NCI-H748 (cell line): Measurements from ENCODE around the gene SURF6.
A peak's percentile ranks its signal among the peaks of the same experiment; 100 is the strongest.
"Not testable (repeated sequence)": the region's sequence is repeated elsewhere in the genome, so short reads cannot be mapped to it uniquely, and the experiment has no call there.

Experiments
- DNase-seq: peaks from one replicate; lab custom pipeline; 2025; ENCODE audit not compliant: unreplicated experiment; lab: John Stamatoyannopoulos, UW

The SURF6 gene

GRCh38 chr9:133329306-133330156 is 6.5 kb downstream of the SURF6 start:
- peak; percentile 32 for DNase-seq

- DNase-seq: no peak
Measured at GRCh38 chr9:133327834-133328484, 8.0 kb downstream of the SURF6 start.

DNA sequence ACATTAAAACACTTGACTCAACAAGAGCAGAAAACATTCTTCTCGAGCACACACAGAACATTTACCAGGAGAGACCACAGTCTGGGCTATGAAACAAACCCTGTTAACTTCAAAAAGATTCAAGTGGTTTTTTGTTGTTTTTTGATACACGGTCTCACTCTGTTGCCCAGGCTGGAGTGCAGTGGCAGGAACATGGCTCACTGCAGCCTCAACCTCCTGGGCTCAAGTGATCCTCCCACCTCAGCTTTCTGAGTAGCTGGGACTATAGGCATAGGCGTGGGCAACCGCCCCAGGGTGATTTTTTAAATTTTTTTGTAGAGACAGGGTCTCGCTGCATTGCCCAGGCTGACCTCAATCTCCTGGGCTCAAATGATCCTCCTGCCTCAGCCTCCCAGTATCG is 9.0 kb downstream of the SURF6 start:
- DNase-seq: not testable (repeated sequence)

DNA sequence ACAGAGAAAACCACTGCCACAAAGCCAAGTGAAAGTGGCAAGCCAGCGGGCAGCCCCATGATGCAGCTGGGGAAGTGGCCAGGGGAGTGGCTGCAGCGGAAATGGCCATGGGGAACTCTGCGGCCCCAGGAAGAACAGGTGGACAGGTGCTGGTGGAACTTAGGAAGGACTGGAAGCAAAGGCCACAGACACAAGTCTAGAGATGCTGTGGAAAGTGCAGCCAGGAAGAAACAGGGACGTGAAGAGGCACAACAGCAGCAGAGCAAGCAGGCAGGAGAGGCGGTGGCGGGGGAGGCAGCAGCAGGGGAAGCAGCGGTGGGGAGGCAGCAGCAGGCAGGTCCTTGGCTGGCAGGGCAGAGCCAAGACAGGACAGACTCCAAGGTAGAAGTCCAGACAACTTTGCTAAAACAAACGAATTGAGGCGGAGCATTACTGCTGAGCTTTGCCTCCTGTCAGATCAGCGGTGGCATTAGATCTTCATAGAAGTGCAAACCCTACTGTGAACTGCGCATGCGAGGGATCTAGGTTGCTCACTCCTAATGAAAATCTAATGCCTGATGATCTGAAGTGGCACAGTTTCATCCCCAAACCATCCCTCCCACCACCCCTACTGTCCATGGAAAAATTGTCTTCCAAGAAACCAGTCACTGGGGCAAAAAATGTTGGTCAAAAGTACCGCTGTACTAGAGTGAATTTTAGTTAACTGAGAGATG is 11.8 kb downstream of the SURF6 start:
- DNase-seq: no peak

DNA sequence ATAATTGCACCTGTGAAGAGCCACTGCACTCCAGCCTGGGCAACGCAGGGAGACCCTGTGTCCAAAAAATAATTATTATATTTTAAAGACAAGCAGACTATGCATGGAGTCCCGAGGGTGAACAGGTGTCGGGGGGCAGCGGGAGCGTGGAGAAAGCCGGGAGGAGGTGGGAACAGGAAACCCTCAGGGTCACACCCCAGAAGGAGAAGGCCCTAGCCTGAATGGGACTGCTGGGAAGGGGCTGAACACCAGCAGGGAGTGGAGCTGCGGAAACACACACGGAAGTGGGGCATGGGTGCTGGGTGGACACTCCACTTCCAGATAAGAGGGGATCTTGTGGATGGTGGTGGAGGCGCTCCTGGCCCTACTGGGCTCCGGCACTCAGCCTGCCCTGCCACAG is 12.8 kb downstream of the SURF6 start:
- DNase-seq: no peak

GRCh38 chr9:133322701-133323100 is 13.3 kb downstream of the SURF6 start:
- no peak for DNase-seq

DNA sequence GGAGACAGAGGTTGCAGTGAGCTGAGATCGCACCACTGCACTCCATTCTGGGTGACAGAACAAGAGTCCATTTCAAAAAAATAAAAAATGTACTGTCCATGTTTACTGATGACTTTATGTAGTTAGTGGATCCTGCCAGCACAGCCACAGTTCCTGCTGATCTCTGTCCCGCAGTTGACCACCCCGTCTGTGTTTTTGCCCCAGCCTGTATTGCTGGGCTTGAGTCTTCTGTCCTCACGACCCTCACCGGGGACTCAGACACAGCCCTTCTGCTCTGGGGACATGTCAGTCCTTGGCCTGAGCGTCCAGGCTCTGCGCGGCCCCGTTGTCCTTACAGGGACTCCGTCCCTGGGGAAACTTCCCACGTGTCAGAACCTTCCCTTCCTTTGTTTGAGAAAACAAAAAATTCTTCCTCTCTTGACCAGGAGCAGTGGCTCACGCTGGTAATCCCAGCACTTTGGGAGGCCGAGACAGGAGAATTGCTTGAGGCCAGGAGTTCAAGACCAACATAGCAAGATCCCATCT is 14.5 kb downstream of the SURF6 start:
- DNase-seq: no peak

GRCh38 chr9:133320421-133320881 is 15.5 kb downstream of the SURF6 start:
- DNase-seq: no peak

DNA sequence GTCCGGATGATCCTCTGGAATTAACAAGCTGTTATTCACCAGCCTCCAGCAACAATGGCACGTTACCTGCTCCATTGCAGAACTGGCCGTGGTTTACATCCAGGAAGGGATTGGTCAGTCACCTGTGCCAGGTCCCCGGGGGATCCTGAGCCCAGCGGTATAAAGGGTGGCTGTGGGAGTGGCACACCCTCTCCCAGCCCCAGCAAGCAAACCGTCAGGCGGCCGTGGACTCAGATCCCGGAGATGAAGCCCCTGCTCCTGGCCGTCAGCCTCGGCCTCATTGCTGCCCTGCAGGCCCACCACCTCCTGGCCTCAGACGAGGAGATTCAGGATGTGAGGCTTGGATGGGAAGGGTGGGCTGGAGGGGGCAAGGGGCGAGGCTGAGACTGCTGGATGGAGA is 18.4 kb downstream of the SURF6 start:
- DNase-seq: not testable (repeated sequence)

DNA sequence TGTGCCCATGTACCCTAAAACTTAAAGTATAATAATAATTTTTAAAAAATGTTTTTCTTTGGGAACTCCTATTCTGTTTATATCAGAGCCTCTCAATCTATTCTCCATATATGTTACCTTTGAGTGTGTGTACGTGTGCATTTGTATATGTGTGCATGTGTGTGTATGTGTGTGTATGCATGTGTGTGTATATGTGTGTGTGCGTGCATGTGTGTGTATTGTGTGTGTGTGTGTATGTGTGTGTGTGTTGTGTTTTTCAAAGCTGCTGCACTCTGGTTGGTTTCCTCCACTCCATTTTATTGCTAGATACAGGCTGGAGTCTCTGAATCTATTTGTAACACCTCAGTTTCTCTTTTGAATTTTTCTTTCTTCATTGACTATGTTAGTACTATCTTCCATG is 20.0 kb downstream of the SURF6 start:
- DNase-seq: no peak

- peak; percentile 49 for DNase-seq
Measured at GRCh38 chr9:133309608-133310007, 26.4 kb downstream of the SURF6 start.

DNA sequence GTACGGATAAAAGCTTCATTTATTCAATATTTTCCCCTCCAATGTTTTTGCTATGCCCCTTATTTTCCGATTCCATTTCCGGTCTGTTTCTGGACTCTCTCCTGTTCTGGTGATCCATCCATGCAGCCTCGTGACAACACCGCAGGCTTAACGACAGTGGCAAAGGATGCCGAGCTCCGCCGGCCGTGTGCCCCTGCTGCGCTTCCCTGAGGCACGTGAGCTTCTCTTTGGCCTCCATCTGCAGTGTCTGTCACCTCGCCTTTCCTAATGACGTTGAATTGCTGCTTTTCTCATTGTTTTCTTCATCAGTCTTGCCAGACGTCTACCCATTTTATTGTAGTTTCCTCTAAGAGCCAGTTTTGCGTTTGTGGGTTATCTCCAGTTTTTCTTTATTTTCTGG is 28.7 kb downstream of the SURF6 start:
- no peak for DNase-seq

DNA sequence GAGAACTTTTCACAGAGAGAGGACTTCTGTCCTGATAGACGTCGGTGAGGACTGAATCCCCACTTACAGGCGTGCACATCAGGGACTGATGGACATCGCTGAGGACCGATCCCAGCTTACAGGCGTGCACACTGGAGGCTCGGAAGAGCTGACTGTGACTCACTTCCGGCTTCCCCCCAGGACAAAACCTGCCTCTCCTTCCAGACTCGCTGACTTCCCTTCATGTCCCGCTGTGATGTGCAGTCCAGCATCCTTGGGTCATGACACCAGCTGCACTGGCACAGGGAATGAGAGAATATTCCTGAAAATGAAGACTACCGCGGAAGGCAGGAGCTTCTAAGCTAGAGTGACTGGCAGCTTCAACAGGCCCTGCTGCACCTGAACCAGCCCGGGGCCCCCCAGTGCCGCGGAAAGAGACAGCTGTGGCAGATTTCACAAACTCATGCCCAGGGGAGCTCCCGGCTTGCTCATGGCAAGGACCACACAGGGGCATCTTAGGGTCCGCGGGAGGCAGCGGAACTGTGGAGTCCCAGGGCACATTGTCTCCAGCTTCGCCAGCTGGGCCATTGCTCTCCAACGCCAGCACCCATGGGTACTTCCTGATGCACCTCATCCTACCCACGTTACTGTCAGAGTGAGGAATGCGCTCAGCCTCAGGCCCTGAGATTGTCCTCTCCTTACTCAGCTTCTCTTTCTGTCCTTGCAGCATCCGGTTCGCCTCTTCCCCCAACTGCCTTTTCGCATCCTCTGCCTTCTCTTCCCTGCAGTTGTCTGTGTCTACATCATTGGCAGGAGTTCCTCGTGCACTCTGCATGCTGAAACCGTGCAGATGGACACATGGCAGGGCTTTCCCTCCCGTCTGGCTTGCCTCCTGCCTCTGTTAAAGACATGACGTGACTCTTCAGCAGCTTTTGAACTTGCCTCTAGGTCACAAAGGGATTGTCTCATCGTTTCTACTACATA is 29.5 kb downstream of the SURF6 start:
- DNase-seq: no peak

DNA sequence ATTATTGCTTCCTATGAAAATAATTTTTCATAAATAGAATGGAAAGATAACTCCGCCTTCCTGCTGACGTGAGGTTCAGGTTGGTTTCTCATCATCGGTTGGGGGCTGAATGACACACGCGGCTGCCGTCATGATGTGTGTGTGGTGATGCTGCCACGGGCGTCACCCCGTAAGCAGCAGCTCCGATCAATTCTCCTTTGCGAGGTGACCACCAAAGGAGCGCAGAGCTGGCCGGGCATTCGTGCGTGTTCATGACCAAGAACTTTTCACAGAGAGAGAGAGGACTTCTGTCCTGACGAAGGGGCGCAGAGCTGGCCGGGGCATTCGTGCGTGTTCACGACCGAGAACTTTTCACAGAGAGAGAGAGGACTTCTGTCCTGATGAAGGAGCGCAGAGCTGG is 30.3 kb downstream of the SURF6 start:
- no peak for DNase-seq

GRCh38 chr9:133304477-133305377 is 31.3 kb downstream of the SURF6 start:
- no peak for DNase-seq

- no peak for DNase-seq
Measured at GRCh38 chr9:133304158-133304470, 31.9 kb downstream of the SURF6 start.

GRCh38 chr9:133303266-133304157 is 32.5 kb downstream of the SURF6 start:
- DNase-seq: no peak
